NK-92 treated with Interleukin-12 subunit alpha and Interleukin-12 subunit beta, amount 100 ng/mL, for 24 hours (cell line): ENCODE measurements around the gene SEMA5A.
A peak's percentile ranks its signal among the peaks of the same experiment; 100 is the strongest.

Source experiments
- DNase-seq: peaks from one replicate; lab custom pipeline; 2025; lab: John Stamatoyannopoulos, UW

Gene SEMA5A

DNA sequence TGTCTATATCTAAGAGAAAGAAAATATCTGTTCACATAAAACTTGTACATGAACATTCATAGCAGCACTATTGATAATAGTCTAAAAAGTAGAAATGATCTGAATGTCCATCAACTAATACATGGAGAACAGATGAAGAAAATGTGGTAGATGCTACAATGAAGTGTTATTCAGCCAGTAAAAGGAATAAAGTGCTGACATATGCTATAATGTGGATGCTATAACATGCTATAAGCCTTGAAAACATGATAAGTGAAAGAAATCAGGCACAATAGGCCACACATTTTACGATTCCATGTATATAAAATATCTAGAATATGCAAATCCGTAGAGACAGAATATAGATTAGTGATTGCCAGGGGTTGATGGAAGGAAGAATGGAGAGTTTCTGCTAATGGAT, 146.8 kb downstream of the SEMA5A start:
- DNase-seq: no peak

GRCh38 chr5:9398227-9398626, 147.6 kb downstream of the SEMA5A start:
- DNase-seq: no peak

- no peak for DNase-seq
These were observed 149.5 kb downstream of the SEMA5A start for GRCh38 chr5:9396285-9396770.

DNA sequence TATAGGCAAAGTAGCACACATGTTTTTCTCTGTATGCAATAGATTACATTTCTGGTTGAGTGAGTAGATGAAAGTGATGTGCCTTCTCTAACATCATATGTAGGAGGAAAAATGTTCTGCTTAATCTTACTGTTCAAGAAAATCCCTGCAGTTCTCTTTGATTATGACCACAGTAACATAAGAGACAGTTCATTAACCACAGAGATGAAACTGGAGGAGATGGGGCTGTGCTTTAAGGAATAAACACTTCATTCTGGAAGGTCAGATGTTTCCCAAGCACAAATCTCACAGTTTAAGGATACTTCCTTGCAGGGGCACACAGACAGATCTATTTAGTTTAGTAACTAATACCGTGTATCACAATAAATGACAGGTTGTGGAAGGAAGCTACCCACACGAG, 150.2 kb downstream of the SEMA5A start:
- no peak for DNase-seq

DNA sequence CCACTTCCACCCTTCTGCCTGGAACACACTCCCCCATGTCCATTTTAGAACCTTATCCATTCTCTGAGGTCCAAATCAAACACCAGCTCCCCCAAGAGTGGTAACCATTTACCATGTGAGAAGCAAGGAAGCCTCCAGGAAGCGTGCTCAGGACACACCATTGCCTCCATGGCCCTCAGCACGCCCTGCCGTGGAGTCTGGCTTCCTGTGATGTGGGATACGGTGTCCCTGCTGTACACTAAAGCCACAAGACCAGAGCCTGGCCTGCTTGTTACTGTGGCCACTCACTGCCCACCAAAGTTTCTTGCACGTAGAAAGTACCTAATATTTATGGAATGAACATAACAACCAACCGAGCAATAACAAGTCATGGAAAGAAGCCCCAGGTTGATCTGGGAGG, 151.7 kb downstream of the SEMA5A start:
- DNase-seq: no peak

- no peak for DNase-seq
These were observed 153.2 kb downstream of the SEMA5A start for GRCh38 chr5:9392625-9393024.

DNA sequence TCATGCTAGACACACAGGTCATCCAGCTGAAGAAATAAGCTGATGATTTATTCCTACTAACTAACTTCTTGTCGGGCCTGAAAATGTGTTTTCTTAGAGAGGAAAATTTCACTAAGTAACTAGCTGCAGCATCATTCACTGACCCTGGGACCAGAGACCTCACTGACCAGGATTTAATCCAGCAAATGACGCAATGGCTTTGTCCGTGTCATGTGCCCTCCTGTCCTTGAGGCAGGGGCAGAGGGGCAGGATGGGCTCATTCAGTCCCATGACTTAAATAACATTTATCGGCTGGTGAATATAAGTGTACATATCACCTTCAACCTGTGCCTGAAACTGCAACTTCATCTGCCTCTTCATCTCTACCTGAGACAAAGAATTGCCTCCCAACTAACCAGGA, 154.8 kb downstream of the SEMA5A start:
- no peak for DNase-seq

DNA sequence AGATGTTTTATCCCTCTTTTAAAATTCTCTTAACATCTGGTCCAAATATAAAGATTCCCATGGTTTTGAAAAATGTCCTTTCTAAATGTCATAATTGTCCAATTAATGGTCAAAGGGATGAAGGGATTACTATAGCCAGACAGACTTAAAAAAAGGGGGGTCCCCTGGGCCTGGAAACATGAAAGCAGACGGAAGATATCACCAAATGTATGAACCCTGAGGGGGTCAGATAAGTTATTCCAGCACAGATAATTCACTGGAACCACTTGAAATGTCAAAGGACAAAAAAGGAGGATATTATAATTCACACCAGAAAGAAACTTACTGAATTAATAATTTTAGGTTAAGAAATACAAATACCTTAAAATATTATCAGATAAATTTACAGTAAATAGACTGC, 155.8 kb downstream of the SEMA5A start:
- no peak for DNase-seq

DNA sequence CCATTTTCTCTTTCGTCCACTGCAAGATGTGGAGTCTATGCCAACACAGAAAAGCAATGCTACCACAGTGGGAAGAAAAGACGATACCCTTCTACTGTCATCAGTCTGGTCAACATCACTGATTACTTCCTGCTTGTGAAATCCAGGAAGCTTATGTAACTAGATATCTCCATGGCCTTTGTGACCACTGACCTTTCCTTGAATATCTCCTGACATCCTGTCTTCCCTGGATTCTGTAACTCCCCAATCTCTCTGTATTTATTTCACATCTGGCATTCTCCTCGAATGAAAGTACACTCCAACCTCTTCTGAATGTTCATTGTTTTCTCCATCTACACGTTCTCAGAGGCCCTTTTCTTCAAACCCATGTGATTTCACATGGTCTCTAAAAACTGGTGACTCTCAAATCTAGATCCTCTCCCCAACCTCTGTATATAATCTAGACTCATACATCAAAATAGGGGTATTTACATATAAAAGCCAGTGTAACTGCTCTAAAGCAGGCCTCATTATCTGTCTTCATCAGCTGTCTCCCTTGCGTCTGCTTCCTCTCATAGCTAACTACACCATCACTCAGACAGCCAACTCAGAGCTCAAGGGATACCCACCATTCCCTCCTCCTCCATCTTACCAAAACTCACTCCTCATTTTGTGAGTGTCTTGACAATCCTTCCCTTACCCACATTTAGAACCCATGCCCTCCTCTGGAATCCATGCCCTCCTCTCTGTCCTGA, 156.8 kb downstream of the SEMA5A start:
- DNase-seq: no peak

DNA sequence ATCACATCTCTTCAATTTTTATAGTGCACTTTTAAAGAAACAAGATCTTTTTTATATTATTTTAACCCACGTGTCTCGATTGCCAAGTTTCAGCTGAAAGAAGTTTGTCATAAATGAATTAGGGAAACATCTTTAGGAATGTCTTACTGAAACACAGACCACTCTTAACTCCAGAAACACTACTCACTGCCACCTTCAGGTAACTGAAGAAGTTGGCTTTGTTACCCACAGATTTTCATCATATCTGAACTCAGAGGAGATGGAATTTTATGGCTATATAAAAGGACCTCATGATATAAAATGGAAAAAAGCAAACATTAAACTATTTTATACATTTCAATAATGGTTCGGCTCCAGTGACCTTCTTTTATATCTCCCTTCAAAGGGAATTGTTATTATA, 158.0 kb downstream of the SEMA5A start:
- DNase-seq: no peak

DNA sequence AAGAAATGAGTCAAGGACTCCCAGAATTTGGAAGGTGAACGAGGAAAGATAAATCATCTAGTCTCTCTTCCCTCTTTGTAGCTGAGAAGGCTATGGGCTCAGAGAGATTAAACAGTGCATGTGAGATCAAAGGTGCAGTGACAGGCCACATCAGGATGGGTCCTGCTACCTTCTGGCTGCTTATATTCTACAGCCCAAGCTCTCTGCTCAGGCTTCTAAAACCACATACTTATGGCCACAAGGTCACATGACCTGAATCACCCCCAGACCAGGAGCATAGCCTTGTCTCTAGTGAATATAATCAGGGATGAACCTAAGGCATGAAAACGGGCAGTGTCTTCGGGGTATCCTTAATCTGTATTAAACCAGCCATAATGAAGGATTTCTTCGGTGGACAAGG, 158.9 kb downstream of the SEMA5A start:
- no peak for DNase-seq

DNA sequence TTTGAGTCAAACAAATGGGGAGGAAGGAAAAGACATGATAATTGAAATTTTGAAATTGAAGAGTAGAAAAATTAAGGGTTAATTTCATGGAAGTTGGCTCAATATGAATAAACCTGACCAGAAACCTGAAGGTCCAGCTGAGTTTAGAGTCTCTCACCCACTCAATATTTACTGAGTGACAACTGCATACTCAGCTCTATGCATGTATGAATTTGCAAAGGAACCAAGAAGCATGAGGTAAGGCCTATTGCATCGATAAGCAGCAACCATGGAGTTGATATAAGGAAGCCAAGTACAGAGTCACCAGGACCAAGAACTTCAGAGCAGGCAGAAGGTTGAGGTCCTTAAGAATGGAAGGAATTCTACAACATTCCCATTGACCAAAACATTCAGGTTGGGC, 163.4 kb downstream of the SEMA5A start:
- DNase-seq: no peak

DNA sequence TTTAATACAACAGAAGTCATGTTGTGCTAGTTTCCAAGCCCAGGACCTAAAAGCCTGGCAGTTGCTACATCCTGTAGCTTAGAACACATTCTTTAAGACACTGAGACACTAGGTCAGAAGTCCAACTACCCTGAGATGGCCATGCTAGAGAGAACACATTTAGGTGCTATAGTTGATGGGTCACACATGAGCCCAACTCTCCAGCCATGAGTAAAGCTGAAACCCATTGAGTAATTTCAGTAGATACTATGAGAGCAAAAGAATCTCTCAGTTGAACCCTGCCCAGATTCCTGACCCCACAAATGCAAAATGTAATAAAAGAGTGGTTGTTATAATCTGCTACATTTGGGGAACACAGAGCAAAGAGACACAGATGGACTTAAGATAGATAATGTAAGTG, 164.4 kb downstream of the SEMA5A start:
- DNase-seq: no peak

DNA sequence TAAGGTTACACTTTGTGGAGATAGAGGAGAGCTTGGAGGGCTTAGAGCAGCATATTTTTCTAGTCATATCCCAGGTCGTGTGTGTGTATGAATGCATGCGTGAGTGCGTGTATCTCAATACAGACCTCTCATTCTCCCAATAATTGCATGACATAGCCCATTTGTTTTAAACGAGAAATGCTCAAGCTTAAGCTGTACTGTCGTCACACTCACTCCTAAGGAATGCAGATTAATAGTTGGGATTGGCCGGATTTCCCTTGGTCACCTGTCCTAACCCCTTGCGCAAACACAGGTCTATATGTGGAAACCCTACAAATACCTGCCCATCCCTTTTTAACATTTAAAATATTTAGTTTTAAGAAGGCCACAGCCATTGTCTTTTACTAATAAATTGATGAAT, 165.8 kb downstream of the SEMA5A start:
- no peak for DNase-seq

DNA sequence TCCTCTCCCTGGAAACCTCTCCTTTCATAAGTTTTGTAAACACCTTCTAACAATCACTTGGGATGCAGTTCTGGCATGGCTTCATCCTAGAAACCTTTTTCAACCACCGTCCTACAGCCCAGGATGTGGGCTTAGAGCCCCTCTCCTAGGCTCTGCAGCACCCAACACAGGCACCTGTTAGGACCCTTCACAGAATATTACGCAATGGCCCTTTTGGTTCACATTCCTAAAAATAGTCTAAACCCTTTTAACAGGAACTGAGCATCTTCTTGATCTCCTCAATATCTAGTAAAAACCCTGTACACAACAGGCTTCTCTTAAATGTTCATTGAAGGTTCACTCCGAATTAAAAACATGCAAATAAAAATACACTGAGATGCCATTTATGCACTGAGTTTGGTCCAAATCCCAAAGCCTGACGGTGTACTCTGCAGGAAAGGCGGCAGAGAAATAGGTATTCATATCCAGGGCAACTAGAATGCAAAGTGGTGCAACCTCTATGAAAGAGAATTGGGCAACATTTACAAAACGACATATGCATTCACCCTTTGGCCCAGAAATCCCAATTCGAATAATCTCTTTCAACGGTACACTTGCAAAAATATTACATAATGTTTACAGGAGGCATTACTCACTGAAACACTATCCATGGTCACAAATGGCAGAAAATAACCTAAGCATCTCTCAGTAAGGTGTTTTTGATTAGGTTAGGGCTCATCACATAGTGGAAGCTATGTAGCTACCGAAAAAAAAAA, 169.3 kb downstream of the SEMA5A start:
- no peak for DNase-seq

DNA sequence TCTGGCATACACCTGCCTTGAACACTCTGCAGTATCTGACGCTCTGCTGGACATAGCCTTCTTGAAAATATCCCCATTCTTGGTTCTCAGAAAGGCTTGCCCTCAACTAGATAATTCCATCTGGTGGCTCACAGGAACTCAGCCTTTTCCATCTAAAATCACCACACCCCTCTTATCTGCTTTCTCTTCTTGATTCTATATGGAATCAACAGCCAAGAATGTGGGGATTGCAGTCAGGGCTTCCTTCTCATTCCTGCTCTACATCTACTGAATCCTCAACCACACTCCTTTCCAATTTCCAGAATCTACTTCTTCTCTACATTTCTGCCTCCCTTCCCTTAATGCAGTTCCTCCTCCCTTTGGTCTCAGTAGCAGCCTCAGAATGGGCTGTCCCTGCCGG, 170.1 kb downstream of the SEMA5A start:
- no peak for DNase-seq

GRCh38 chr5:9374025-9374424, 171.8 kb downstream of the SEMA5A start:
- DNase-seq: no peak

- no peak for DNase-seq
These were observed 172.3 kb downstream of the SEMA5A start for GRCh38 chr5:9373571-9373970.

DNA sequence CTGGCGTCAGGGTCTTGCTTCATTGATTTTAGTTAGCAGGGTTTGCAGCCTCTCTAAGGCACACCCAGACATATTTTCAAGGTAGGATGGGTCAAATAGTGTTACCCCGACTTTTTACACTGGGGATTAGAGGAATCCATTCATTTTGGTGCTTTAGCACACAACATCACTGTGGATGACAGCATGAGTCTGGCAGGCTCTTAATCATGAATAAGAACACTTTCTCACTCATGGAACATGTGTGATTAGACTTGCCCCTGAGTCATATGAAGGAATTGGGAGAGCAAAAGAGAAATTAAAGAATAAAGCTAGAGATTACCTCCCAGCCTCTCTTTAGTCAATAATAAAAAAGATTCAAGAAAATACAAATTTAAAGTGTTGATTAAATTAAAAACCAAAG, 175.6 kb downstream of the SEMA5A start:
- no peak for DNase-seq

GRCh38 chr5:9365512-9365911, 180.4 kb downstream of the SEMA5A start:
- no peak for DNase-seq

- DNase-seq: no peak
These were observed 182.4 kb downstream of the SEMA5A start for GRCh38 chr5:9363449-9363848.

- no peak for DNase-seq
These were observed 182.8 kb downstream of the SEMA5A start for GRCh38 chr5:9363026-9363425.

GRCh38 chr5:9362600-9362999, 183.3 kb downstream of the SEMA5A start:
- DNase-seq: no peak

DNA sequence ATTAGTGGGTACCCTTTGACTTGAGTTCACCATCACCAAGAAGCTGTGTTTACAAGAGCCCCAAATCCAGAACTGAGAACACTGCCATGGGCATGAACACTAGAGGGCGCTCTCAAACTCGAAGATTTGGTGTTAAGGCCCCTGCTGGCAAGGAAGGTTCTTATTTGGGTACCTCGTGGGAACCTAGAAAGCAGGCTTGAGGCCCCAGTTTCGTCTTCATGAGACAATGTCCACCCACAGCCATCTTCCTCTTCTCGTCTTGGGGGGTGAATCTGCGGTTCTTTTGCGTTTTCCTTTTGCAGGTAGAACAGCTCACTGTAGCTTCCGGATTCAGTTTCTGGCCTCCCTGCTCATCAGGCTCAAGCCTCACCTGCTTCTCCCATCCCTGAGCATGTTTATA, 184.0 kb downstream of the SEMA5A start:
- DNase-seq: peak; percentile 2
